Measurements from ENCODE around the gene KCNH8.
"Not testable (repeated sequence)": the region's sequence is repeated elsewhere in the genome, so short reads cannot be mapped to it uniquely, and the experiment has no call there.

KCNH8 gene

GRCh38 chr3:19233882-19234784 lies 85.8 kb downstream of the KCNH8 start:
- H3K9me3 ChIP-seq (ENCODE audit: control insufficient read depth, low read length); H3K27me3 ChIP-seq (replicated peaks; ENCODE audit: control insufficient read depth, insufficient read depth, low read length, poor library complexity, severe bottlenecking); H3K4me1 ChIP-seq (ENCODE audit: control insufficient read depth, insufficient read depth, low read length, poor library complexity, severe bottlenecking); H3K27ac ChIP-seq (ENCODE audit: insufficient read depth, low read length, poor library complexity, severe bottlenecking); H3K4me3 ChIP-seq (ENCODE audit: insufficient read depth, low read depth, low read length, poor library complexity, severe bottlenecking); H3K36me3 ChIP-seq (ENCODE audit: control insufficient read depth, insufficient read depth, low read length); DNase-seq: not testable (repeated sequence)

- Histone ChIP-seq H3K9me3 (ENCODE audit: control insufficient read depth, low read length) (no peaks in the 10 kb centered on the region), H3K4me1 (ENCODE audit: control insufficient read depth, insufficient read depth, low read length, poor library complexity, severe bottlenecking) (no peaks in the 10 kb centered on the region), H3K27me3 (replicated peaks; ENCODE audit: control insufficient read depth, insufficient read depth, low read length, poor library complexity, severe bottlenecking) (no peaks in the 10 kb centered on the region), H3K27ac (ENCODE audit: insufficient read depth, low read length, poor library complexity, severe bottlenecking) (no peak overlapping the region), H3K36me3 (ENCODE audit: control insufficient read depth, insufficient read depth, low read length) (no peaks in the 10 kb centered on the region), H3K4me3 (ENCODE audit: insufficient read depth, low read depth, low read length, poor library complexity, severe bottlenecking) (no peak overlapping the region)
- DNase-seq: no peak
Observed at GRCh38 chr3:19248143-19248542, 99.8 kb downstream of the KCNH8 start.

- no peaks in the 10 kb centered on the region for H3K4me1 ChIP-seq (ENCODE audit: control insufficient read depth, insufficient read depth, low read length, poor library complexity, severe bottlenecking)
- no peaks in the 10 kb centered on the region for H3K9me3 ChIP-seq (ENCODE audit: control insufficient read depth, low read length)
- DNase-seq: no peak
- H3K27ac ChIP-seq (ENCODE audit: insufficient read depth, low read length, poor library complexity, severe bottlenecking): no peak overlapping the region
- no peaks in the 10 kb centered on the region for H3K27me3 ChIP-seq (replicated peaks; ENCODE audit: control insufficient read depth, insufficient read depth, low read length, poor library complexity, severe bottlenecking)
- H3K4me3 ChIP-seq (ENCODE audit: insufficient read depth, low read depth, low read length, poor library complexity, severe bottlenecking): no peak overlapping the region
- H3K36me3 ChIP-seq (ENCODE audit: control insufficient read depth, insufficient read depth, low read length): no peaks in the 10 kb centered on the region
Observed at GRCh38 chr3:19248767-19249166, 100.5 kb downstream of the KCNH8 start.

- no peaks in the 10 kb centered on the region for H3K9me3 ChIP-seq (ENCODE audit: control insufficient read depth, low read length)
- no peak overlapping the region for H3K4me3 ChIP-seq (ENCODE audit: insufficient read depth, low read depth, low read length, poor library complexity, severe bottlenecking)
- H3K36me3 ChIP-seq (ENCODE audit: control insufficient read depth, insufficient read depth, low read length): no peaks in the 10 kb centered on the region
- no peak overlapping the region for H3K27ac ChIP-seq (ENCODE audit: insufficient read depth, low read length, poor library complexity, severe bottlenecking)
- DNase-seq: no peak
- no peaks in the 10 kb centered on the region for H3K4me1 ChIP-seq (ENCODE audit: control insufficient read depth, insufficient read depth, low read length, poor library complexity, severe bottlenecking)
- no peaks in the 10 kb centered on the region for H3K27me3 ChIP-seq (replicated peaks; ENCODE audit: control insufficient read depth, insufficient read depth, low read length, poor library complexity, severe bottlenecking)
Observed at GRCh38 chr3:19250959-19251610, 102.8 kb downstream of the KCNH8 start.

GRCh38 chr3:19254189-19254588 lies 105.9 kb downstream of the KCNH8 start:
- H3K4me3 ChIP-seq (ENCODE audit: insufficient read depth, low read depth, low read length, poor library complexity, severe bottlenecking): no peak overlapping the region

GRCh38 chr3:19254784-19255338 lies 106.6 kb downstream of the KCNH8 start:
- DNase-seq: no peak

More at GRCh38 chr3:19254189-19254588, 105.9 kb downstream of the KCNH8 start:
- Histone ChIP-seq H3K27ac (ENCODE audit: insufficient read depth, low read length, poor library complexity, severe bottlenecking) (no peak overlapping the region), H3K27me3 (replicated peaks; ENCODE audit: control insufficient read depth, insufficient read depth, low read length, poor library complexity, severe bottlenecking) (no peaks in the 10 kb centered on the region), H3K9me3 (ENCODE audit: control insufficient read depth, low read length) (no peaks in the 10 kb centered on the region), H3K36me3 (ENCODE audit: control insufficient read depth, insufficient read depth, low read length) (no peaks in the 10 kb centered on the region), H3K4me1 (ENCODE audit: control insufficient read depth, insufficient read depth, low read length, poor library complexity, severe bottlenecking) (no peaks in the 10 kb centered on the region)
- DNase-seq: no peak

GRCh38 chr3:19256313-19256712 lies 108.0 kb downstream of the KCNH8 start:
- Histone ChIP-seq H3K4me3 (ENCODE audit: insufficient read depth, low read depth, low read length, poor library complexity, severe bottlenecking) (no peak overlapping the region), H3K4me1 (ENCODE audit: control insufficient read depth, insufficient read depth, low read length, poor library complexity, severe bottlenecking) (no peaks in the 10 kb centered on the region), H3K27me3 (replicated peaks; ENCODE audit: control insufficient read depth, insufficient read depth, low read length, poor library complexity, severe bottlenecking) (no peaks in the 10 kb centered on the region), H3K36me3 (ENCODE audit: control insufficient read depth, insufficient read depth, low read length) (no peaks in the 10 kb centered on the region), H3K27ac (ENCODE audit: insufficient read depth, low read length, poor library complexity, severe bottlenecking) (no peak overlapping the region), H3K9me3 (ENCODE audit: control insufficient read depth, low read length) (no peaks in the 10 kb centered on the region)
- no peak for DNase-seq

More at GRCh38 chr3:19254784-19255338, 106.6 kb downstream of the KCNH8 start:
- no peak overlapping the region for H3K27ac ChIP-seq (ENCODE audit: insufficient read depth, low read length, poor library complexity, severe bottlenecking)
- H3K27me3 ChIP-seq (replicated peaks; ENCODE audit: control insufficient read depth, insufficient read depth, low read length, poor library complexity, severe bottlenecking): no peaks in the 10 kb centered on the region
- no peaks in the 10 kb centered on the region for H3K4me1 ChIP-seq (ENCODE audit: control insufficient read depth, insufficient read depth, low read length, poor library complexity, severe bottlenecking)
- H3K4me3 ChIP-seq (ENCODE audit: insufficient read depth, low read depth, low read length, poor library complexity, severe bottlenecking): no peak overlapping the region
- no peaks in the 10 kb centered on the region for H3K36me3 ChIP-seq (ENCODE audit: control insufficient read depth, insufficient read depth, low read length)
- H3K9me3 ChIP-seq (ENCODE audit: control insufficient read depth, low read length): no peaks in the 10 kb centered on the region

GRCh38 chr3:19263606-19264005 lies 115.3 kb downstream of the KCNH8 start:
- no peaks in the 10 kb centered on the region for H3K4me1 ChIP-seq (ENCODE audit: control insufficient read depth, insufficient read depth, low read length, poor library complexity, severe bottlenecking)
- DNase-seq: no peak
- H3K27me3 ChIP-seq (replicated peaks; ENCODE audit: control insufficient read depth, insufficient read depth, low read length, poor library complexity, severe bottlenecking): no peaks in the 10 kb centered on the region
- no peaks in the 10 kb centered on the region for H3K36me3 ChIP-seq (ENCODE audit: control insufficient read depth, insufficient read depth, low read length)
- H3K4me3 ChIP-seq (ENCODE audit: insufficient read depth, low read depth, low read length, poor library complexity, severe bottlenecking): no peak overlapping the region
- no peaks in the 10 kb centered on the region for H3K9me3 ChIP-seq (ENCODE audit: control insufficient read depth, low read length)
- H3K27ac ChIP-seq (ENCODE audit: insufficient read depth, low read length, poor library complexity, severe bottlenecking): no peak overlapping the region

- Histone ChIP-seq H3K36me3 (ENCODE audit: control insufficient read depth, insufficient read depth, low read length) (no peaks in the 10 kb centered on the region), H3K9me3 (ENCODE audit: control insufficient read depth, low read length) (no peaks in the 10 kb centered on the region), H3K27me3 (replicated peaks; ENCODE audit: control insufficient read depth, insufficient read depth, low read length, poor library complexity, severe bottlenecking) (no peaks in the 10 kb centered on the region), H3K4me1 (ENCODE audit: control insufficient read depth, insufficient read depth, low read length, poor library complexity, severe bottlenecking) (no peaks in the 10 kb centered on the region), H3K4me3 (ENCODE audit: insufficient read depth, low read depth, low read length, poor library complexity, severe bottlenecking) (no peak overlapping the region), H3K27ac (ENCODE audit: insufficient read depth, low read length, poor library complexity, severe bottlenecking) (no peak overlapping the region)
- no peak for DNase-seq
Observed at GRCh38 chr3:19264424-19264823, 116.1 kb downstream of the KCNH8 start.

- Histone ChIP-seq H3K36me3 (ENCODE audit: control insufficient read depth, insufficient read depth, low read length) (no peaks in the 10 kb centered on the region), H3K4me1 (ENCODE audit: control insufficient read depth, insufficient read depth, low read length, poor library complexity, severe bottlenecking) (no peaks in the 10 kb centered on the region), H3K27me3 (replicated peaks; ENCODE audit: control insufficient read depth, insufficient read depth, low read length, poor library complexity, severe bottlenecking) (no peaks in the 10 kb centered on the region), H3K9me3 (ENCODE audit: control insufficient read depth, low read length) (no peaks in the 10 kb centered on the region), H3K27ac (ENCODE audit: insufficient read depth, low read length, poor library complexity, severe bottlenecking) (no peak overlapping the region), H3K4me3 (ENCODE audit: insufficient read depth, low read depth, low read length, poor library complexity, severe bottlenecking) (no peak overlapping the region)
- DNase-seq: no peak
Observed at GRCh38 chr3:19267040-19267439, 118.7 kb downstream of the KCNH8 start.
